DMS153 (cell line): ENCODE results near the gene NEUROG1.

ENCODE experiments used
- DNase-seq: peaks from one replicate; lab custom pipeline; 2025; lab: John Stamatoyannopoulos, UW

The NEUROG1 gene

GRCh38 chr5:135564331-135564730 lies 28.6 kb upstream of the NEUROG1 start:
- DNase-seq, result no peak

DNA sequence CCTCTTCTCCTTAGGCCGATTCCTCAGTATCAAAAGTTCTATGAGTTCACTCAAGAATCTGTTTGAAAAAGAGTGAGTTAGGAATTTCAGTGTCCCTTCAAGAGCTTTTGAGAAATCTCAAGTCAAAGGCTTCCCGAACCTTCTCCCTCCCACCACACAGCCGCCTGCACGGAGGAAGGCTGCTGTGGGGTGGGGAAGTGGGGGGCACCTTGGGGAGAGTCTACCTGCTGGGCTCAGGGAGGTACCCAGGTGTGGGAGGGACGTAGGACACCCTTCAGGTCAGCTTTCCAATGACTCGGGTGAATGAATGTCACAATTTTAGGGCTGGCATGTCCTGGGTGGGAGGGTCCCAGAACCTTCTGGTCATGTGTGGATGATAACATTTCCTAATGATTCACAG lies 25.5 kb upstream of the NEUROG1 start:
- DNase-seq, result no peak

DNA sequence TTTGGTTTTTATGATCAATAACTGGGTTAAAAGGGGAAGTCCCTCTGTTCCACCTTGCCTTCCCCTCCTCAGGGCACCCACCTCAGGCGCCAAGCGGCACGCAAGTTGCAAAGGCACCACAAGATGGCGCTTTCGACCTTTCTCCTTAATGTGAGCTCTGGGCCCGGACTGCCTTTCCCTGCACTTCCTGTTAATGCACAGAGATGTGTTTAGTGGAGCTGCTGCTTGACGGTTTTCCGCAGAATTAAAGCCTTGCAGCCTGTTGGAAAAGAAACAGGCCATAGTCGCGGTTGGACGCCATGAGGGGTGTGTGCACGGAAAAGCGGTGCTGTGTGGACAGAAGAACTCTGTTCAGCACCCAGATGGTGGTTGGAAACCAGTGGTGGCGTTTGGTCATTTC lies 25.1 kb upstream of the NEUROG1 start:
- peak; percentile 51 for DNase-seq

GRCh38 chr5:135559354-135559753 lies 23.6 kb upstream of the NEUROG1 start:
- DNase-seq, result no peak

- no peak for DNase-seq
Observed at GRCh38 chr5:135557076-135557838, 21.5 kb upstream of the NEUROG1 start.

DNA sequence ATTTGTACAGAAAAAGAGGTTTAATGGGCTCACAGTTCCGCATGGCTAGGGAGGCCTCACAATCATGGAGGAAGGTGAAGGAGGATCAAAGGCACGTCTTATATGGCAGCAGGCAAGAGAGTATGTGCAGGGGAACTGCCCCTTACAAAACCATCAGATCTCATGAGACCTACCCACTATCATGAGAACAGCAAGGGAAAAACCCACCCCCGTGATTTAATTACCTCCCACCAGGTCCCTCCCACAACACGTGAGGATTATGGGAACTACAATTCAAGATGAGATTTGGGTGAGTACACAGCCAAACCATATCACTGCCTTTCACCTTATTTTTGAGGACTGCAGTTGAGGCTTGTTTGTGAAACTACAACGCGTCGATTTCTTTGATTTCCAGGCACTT lies 20.9 kb upstream of the NEUROG1 start:
- DNase-seq, result no peak

GRCh38 chr5:135555530-135555929 lies 19.8 kb upstream of the NEUROG1 start:
- DNase-seq, result no peak

DNA sequence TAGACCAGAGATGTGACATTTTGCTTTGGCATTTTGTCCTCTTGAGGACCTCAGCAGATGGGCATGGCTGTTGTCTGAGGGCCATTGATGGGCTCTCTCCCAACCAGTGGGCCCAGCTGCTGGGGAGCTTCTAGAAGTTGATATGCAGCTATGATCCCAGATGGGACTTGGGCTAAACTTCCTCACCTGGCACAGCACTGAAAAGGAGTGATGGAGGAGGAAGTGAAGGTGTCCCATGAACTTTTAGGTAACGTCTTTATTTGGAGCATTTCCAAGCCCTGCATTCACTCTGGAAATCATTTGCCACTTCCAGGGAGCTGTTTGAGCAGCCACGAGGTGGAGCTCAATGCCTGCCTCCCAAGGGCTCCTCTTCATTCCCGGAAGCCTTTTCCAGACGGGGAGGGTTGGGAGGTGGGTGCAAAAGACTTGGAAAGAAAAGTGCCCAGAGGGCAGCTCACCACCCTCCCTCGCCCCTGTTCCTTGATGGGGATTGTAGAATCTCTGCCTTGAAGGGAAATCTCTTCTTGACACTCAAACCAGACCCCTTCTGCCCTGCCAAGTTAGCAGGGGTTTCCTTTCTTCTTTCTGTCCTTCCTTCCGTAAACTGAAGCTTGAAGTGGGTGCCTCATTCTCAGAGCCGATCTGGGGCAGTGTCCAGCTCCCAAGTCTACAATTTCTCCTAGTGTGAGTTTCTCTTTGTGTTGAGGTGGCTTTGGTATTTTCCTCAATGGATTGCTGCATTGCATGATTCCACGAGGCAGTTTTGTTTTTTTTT lies 18.1 kb upstream of the NEUROG1 start:
- DNase-seq, result no peak

GRCh38 chr5:135551593-135552447 lies 16.1 kb upstream of the NEUROG1 start:
- no peak for DNase-seq

- no peak for DNase-seq
Observed at GRCh38 chr5:135549413-135549812, 13.6 kb upstream of the NEUROG1 start.

DNA sequence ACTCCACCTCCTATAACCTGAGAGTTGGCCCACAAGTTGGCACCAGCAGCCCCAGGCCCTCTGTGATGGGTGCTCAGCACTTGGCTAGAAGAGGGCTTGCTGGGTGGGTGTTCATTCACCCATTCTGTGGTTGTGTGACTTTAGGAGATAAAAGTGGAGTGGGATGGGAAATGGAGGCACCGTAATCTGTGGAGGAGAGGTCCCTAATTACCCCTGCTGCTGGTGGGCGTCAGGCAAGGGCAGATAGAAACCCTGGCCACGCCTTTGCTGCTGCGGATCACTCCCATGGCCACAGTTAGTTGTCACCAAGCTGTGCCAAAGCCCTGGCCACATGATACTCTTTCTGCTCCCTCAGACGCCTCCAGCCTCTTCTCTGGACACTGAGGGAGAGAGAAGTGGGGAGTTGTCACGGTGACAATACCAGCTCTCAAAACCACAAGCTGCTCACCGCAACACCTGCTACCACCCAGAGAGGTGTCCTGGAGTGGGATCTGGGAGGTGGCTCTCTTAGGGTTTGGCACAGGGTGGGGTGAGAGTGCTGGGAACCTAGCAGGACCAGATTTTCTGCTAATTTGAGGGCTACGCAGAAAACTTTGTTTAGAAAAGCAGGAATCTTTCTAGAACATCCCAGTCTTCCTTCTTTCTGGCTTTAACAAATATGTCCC lies 12.0 kb upstream of the NEUROG1 start:
- no peak for DNase-seq

- no peak for DNase-seq
Observed at GRCh38 chr5:135546912-135547311, 11.1 kb upstream of the NEUROG1 start.

DNA sequence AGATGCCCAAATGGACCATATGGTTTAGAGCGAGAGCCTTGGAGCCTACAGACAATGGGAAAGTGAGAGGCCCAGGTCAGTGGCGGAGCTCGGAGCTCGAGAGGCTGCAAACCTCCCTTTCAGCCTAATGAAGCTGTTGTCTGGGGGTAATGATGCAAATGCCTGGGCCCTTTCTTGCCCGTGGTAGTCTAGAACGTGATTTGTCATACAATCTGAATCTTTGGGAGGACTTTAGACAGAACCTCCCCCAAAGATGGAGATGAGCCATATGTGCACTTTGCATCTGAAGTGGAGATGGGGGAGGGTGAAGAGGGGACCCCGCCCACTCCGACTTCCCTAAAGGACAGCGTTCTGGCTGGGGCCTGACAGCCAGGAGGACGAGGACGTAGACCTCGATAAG lies 10.3 kb upstream of the NEUROG1 start:
- DNase-seq, result no peak

DNA sequence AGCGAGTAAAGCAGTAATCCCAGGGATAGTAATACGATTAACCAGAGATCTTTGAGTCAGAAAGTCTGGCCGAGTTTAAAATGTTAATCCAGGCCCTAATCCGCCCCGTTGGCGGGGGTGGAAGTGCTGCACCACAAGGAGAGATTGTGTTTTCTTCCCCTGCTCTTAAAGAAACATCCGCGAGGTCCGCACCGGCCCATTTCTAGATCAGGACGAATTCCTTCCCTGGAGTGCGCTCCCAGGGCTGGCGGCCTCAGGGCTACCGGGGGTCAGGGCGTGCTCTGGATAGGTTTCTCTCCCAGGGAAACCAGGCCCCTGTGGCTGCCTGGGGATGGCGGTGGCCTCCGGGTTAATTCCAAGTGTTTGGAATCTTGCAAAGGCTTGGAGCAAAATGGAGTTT lies 9.3 kb upstream of the NEUROG1 start:
- no peak for DNase-seq

GRCh38 chr5:135543485-135544304 lies 7.9 kb upstream of the NEUROG1 start:
- DNase-seq, result no peak

DNA sequence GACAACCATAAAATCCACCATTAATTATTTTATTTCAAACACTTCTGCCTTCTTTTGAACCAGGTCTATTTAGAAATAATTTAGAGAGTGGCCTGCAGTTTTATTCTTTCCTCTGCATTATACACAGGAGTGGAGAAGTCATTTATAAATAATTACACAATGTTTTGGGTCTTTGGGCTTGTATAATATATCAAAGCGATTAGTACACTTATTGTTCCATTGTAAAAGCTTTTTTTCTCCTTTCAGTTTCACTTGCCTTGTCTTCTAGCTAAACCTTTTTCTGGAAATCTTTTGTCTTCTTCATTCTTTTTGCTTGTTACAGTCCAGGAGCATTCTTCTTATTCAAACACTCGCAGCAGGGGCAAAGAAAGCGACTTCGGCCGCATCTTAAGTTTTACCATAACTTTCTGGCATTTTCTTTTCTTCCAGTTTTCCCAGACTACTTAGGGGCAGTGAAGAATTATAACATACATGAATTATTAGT lies 7.3 kb upstream of the NEUROG1 start:
- DNase-seq, result no peak

GRCh38 chr5:135541807-135542502 lies 6.2 kb upstream of the NEUROG1 start:
- no peak for DNase-seq

DNA sequence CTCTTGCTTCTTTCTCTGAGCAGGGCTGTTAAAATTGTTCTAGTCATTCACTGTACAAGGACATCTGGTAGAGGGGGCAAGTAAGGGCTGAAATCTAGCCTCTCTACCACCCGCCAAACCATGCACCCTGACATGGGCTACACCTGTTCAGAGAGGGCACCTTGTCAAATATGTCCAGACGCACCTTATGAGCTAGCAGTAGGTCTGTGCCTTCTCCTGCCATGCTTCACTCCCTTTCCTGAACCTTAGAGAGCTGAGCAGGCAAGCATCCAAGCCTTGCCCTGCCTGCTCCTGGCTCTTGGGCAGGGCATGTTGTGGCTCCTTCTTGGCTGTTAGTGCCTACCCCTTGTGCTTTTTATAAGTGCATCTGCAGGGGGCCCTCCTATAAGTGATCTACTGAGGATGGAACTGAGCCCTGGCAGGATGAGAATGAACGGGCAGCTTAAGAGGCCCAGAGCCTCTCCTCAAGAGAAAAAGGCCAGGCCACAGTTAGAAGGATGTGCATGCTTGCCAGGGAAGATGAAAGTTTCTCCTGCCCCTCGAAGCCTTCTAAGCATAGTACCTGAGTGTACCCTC lies 3.8 kb upstream of the NEUROG1 start:
- DNase-seq, result no peak

DNA sequence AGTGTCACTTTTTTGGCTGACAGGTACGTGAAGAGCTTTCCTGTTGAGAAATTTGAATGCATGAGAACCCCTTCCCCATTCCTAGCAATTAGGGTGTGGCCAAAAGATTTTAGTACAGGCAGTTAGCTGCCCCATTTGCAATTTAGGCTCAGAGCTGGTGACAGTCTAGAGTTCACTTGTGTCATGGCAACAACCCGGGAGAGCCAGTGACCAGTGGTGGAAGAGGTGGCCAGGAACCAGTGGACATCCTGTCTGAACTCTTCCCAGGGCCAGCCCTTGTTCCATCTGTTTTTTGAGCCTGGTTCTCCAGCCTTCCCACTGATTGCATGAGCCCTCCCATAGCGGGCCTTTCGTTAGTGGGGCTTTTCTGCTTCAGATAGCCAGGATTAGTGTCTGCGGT lies 2.5 kb upstream of the NEUROG1 start:
- DNase-seq, result no peak

DNA sequence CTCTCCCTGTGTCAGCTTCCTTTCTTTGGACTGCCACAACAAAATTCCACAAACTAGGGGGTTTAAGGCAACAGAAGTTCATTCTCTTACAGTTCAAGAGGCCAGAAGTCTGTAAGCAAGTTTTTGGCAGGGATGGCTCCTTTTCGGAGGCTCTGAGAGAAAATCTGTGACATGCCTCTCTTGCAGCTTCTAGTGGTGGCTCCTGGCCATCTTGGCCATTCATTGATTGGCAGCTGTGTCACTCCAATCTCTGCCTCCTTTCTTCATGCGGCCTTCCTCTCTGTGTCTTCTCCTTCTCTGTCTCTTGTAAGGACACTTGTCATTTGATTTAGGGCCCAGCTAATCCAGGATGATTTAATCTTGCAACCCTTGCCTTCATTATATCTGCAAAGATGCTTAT lies 2.0 kb upstream of the NEUROG1 start:
- no peak for DNase-seq
